GM19468 (cell line): Measurements from ENCODE around the gene LYRM2.

Experiments
- ATAC-seq: cut with Tn5 transposase; IDR thresholded peaks from one replicate; pipeline ENCODE4 v1.9.1; 2021; ENCODE audit warnings: mild to moderate bottlenecking, moderate library complexity, moderate number of reproducible peaks; ENCODE audit not compliant: unreplicated experiment; ENCODE audit errors: extremely low read depth

LYRM2 gene

DNA sequence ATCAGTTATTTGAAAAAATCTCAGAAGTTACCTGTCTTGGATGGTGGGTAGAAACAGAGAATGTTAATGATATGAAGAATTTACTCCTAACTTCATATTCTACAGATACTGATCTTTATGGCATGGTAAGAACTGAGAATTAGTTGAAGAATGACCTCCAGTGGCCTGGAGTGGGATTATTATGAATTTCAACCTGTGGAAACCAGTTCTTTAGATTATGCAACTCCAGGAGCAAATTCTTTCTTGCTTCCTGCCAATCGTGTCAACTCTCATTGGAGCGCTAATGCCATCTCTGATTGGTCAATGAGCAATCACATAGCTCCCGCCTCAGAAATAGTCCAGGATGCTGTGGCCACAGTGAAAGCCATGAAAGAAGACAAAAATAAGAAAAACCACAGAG, 40.6 kb downstream of the LYRM2 start:
- ATAC-seq, result no peak

DNA sequence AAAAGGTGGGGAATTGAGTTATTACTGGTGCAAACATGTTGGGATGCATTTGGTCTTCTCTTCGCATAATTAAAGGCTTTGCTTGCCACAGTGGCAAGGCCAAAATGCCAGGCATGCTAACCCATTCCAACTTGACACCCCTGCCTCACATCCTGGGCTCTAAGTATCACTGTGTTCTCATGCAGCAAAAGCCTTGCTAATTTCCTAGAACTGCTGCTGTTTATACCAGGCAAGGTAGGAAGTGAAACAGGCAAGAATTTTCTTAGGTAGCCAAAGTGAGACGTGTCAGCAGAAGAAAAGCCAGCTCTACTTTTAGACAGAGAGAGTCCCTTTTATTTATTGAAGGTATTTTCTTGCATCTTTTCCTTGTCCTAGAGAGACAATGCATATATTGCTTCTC, 41.2 kb downstream of the LYRM2 start:
- no peak for ATAC-seq

- ATAC-seq, result no peak
These were observed 42.1 kb downstream of the LYRM2 start for GRCh38 chr6:89596484-89596883.

DNA sequence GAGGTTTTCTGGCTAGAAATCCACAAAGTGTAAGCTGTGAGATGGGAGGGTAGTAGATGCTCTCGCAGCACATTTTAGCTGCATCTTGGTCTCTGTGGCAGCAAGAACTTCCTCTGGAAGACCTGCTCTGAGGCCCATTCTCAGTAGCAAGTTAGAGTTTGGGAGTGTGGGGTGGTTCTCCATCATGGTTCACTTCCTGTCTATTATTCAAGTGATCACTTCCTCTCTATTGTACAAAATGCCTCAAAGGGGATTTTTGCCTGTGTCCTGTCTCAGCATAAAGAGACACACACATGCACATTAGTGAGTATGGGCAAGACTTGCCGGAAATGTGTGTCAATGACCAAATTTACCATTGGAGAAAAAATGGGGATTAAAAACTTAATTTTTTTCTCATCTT, 42.5 kb downstream of the LYRM2 start:
- peak; percentile 69 for ATAC-seq

- no peak for ATAC-seq
These were observed 46.8 kb downstream of the LYRM2 start for GRCh38 chr6:89591745-89592144.

DNA sequence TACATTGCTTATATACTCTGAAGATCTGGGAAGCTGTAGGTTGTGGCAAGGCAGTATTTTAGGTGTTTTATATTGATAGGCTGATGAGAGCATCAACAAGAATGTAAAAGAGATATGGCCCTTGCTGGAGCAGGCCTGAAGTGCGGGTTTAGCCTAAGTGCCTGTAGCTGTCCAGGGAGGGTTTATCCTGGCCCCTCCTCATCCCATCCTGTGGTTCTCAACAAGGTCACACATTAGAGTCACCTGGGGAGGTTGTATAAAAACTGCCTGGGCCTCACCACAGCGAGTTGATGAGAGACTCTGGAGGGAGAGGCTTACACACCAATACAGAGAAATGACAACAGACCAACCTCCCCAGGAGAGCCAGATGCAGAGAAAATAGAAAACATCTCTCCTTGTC, 48.4 kb downstream of the LYRM2 start:
- ATAC-seq, result no peak

DNA sequence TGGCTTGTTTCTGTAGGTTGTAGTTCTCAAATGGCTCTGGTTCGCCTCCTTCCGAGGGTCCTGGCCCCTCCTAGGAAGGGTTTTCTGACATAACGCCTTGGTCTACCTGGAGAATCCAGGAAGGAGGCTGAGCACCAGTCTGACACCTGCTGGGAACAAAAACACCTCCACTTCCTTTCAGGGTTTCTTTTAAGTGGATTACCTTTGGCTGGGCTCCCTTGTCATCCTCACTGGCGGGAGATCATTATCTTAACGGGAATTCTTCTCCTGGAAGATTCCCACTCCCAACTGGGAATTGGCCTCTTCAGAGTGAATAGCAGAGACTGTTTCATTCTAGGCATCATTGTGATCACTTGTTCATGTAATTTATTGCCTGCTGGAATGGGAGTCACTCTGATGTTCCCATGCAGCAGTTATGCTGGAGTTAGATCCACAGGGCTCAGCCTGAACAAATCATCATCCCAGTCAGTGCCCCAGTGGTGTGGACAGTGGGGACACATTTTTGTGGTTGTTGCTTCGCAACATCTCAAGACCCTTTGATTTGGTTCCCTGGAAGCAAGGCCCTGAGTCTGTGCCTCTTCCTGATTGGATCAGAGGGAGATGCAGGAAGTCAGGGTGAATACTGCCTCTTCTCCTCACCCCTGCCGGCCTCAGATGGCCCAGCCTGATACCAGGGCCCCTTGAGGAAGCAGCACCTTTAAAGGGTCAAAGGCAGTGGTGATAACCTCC, 49.1 kb downstream of the LYRM2 start:
- ATAC-seq, result no peak

DNA sequence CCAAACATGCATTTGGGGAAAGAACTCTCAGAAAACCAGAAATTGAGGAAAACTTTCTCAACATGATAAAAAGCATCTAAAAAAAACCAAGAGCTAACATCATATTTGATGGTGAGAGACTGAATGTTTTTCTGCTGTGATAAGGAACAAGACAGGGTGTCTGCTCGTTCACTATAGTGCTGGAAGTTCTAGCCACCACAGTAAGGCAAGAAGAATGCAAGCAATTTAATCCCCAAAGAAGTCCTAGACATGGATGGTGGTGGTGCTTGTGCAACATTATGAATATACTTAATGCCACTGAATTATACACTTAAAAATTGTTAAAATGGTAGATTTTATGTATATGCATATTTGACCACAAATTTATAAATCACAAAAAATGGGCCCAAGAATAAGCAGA, 53.4 kb downstream of the LYRM2 start:
- no peak for ATAC-seq

DNA sequence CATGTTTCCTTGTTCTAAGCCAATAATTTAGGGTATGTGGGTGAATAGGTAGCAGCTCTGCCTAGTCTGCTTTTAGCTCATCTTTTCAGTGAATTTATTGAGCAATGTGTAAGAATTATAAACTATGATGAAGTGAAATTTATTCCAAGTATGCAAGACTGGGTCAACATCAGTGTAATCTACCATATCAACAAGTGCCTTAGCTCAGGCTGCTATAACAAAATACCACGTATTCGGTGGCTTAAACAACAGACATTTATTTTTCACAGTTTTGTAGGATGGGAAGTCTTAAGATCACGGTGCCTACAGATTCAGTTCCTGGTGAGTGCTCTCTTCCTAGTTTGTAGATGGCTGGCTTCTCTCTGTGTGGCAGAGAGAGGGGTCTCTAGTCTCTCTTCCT, 54.0 kb downstream of the LYRM2 start:
- no peak for ATAC-seq

DNA sequence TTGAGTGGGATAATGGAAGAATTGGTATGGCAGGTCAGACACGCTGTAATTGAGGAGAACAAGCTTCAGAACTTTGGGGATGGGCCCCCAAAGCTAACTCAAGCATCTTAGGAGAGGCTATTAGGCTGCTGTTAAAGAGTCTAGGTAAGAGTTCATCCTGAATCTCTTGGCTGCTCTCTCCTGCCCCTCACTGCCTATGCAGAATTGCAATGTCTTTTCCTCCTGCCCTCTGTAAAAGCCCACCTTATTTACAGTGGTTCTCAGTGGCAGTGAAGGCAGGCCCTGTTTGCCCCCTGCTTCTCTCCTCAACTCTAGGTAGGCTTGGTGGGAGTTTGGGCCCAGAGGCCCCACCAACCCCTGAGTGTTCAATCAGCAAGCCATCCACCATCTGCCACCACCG, 55.0 kb downstream of the LYRM2 start:
- no peak for ATAC-seq

DNA sequence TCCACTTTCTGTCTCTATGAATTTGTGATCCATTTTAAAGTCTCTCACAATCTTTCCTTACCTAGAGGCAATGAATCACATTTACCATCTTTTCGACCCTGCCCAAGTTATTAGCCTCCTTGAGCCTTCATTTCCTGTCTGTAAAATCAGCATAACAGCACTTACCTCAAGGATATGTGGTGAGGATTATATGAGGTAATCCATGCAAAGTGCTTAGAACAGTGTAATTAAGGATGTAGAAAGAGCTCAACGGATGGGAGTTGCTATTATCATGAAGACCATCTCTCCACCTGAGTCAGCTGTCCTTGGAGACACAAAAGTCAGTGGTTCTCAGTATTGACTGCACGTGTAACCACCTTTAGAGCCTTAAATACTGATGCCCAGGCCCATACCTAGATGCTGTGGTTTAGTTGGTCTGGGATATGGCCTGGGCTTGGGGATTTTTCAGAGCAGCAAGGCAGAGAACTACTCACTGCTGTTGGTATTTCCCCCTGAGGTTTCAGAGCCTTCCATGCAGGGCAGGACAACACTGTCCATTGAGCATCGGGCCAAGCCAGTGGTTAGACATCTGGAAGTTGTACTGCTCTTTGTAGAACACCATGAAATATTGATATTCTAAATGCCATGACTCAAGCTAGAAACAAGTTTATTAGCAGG, 55.8 kb downstream of the LYRM2 start:
- ATAC-seq, result no peak

- ATAC-seq, result no peak
These were observed 56.9 kb downstream of the LYRM2 start for GRCh38 chr6:89581689-89582088.

DNA sequence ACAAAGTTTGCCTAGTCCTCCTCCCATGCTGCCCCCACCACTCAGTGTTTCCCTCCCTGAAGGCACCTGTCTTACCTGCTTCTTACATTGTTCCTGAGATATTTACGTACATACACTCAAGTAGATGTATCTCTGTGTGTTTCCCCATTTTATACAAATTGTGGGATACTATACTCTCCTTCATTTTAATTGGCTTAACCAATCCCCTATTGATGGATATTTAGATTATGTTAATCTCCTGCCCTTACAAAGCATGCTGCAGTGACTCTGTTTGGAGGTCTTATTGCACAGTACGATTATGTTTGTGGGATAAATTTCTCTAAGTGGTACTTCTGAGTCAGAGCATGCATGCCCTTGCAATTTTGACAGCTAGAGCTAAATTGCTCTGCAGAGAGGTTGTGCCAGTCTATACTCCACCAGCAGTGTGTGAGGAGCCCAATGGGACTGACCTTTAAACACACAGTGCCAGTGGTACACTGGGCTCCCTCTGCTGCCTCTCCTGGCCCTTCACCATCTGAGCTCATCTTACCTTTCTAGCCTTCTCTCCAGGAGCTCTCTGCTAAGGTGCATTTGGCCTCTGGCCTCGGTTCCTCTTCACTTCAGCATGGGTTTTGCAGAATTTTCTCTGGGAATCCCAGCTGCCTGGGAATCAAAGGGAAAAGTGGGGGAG, 57.4 kb downstream of the LYRM2 start:
- no peak for ATAC-seq

DNA sequence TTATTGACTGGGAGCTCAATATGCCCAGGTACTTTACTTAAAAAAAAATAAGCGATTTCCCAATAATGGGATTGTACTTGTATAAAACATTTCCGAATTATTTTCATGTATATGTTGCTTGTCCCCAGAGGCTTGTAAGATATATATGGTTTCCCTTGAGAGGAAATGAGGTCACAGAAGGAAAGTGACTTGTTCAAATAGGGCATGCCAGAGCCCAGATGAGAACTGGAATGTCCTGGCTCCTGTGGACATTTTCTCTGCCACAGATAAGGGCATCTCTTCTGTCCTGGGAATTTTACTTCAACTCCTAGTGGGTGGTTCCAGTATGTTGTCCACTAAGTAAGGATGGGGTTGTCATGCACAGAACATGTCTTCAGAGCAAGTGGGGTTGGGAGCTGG, 63.0 kb downstream of the LYRM2 start:
- ATAC-seq, result no peak

GRCh38 chr6:89574910-89575561, 63.5 kb downstream of the LYRM2 start:
- no peak for ATAC-seq

GRCh38 chr6:89567630-89568390, 70.7 kb downstream of the LYRM2 start:
- ATAC-seq, result no peak

DNA sequence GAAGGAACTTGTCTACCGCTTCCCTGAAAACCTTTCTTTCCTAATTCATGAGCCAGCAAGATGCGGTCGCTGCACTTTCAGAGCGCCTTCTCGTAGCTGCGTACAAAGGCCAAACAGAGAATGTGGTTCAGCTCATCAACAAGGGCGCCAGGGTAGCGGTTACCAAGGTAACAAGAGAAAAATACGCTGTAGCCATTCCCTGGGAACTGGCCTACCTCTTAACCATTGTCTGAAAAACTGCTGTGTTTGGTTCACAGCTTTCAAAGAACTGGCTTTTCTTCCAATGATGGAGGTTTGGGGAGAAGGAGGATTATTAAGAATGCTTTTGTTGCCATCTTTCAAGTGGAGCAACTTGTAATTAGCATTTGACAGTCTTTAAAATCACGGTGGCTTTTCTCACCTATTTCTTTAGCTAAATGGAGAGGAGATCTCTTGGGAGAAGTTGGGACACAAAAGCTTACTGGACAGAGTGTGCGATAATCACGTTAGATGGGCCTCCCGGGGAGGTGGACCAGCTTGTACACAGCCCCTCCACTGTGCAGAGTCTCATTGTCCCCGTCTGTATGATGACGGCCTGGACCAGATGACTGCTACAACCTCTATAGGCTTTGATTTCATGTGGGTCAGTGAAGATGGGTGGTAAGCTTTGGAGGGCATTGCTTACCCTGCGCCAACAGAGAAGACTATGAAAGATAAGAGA, 71.5 kb downstream of the LYRM2 start:
- no peak for ATAC-seq

GRCh38 chr6:89566008-89566800, 72.3 kb downstream of the LYRM2 start:
- no peak for ATAC-seq
